GM19238 (cell line): Measurements from ENCODE around the gene MMP20.

Source experiments
- DNase-seq: peaks from one replicate; pipeline ENCODE4 v3.0.0; 2011; ENCODE audit warnings: low spot score; ENCODE audit not compliant: insufficient read length

MMP20 gene

DNA sequence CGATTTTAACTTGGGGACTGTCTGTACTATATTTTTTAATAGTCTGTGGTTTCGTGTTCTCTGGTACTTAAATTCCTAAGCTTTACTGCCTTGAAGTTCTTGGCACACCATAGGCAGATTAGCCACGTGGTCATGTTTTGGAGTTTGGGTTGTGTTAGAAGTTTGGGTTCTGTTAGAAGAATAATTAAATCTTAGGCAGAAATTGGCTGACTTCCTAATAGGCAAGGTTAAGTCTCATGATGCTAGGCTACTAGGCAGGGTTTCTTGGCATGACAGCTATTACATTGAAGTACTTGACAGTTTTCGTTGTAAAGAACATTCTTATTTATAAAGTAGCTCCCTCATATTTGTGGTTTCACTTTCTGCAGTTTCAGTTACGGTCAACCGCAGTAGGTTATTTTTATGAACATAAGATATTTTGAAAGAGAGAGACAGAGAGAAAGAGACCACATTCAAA is 64.5 kb downstream of the MMP20 start:
- no peak for DNase-seq

DNA sequence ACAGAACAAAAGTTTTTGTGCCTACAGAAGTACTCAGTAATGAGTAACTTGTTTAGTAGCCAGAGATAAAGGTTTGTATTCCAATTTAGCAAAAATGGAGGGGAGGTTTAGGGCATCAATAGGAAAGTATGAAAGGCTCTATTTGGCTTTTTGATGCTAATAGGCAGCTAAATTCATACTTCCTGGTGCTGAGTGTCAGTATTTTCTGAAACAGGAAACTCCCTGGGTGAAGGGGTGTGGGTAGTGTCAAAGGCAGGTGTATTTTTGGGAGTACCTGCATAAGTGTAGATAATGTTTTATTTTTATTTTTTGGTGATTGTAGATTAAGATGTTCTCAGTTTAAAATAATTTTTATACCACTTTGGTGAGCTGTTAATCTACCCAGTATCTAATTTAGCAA is 65.3 kb downstream of the MMP20 start:
- no peak for DNase-seq

DNA sequence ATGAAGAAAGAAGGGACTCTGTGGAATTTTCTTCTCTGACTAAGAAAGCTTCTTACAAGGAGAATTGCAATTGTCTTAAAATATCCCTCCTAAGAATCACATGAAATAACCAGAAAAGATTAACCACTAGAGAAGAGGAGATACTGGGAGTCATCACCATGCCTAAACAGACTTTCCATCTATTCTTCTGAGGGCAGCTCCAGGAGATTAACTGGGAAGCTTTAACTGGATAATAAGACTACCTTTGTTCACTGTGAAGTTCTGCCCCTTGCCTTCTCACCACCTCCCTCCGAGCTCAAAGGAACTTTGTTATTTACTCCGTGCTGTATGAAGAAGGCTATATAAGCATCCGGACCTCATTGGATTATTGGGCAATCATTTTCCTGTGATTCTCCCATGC is 70.0 kb downstream of the MMP20 start:
- no peak for DNase-seq

DNA sequence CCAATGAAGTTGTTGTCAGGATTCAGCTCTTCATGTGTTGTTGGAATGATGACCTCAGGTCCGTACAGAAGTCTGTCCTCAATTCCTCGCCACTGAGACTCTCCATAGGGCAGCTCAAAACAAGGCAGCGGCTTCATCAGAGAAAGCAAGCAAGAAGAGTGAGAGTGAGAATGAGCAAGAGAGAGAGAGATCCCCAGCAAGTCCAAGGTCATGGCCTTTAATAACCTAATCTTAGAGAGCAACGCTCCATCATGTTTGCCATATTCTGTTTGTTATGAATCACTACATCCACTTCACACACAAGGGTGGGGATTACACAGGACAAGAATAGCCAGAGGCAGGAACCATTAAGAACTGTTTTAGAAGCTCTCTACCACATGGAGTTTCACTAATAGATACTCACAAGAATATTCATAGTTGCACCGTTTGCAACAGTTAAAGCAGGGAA is 71.3 kb downstream of the MMP20 start:
- no peak for DNase-seq

DNA sequence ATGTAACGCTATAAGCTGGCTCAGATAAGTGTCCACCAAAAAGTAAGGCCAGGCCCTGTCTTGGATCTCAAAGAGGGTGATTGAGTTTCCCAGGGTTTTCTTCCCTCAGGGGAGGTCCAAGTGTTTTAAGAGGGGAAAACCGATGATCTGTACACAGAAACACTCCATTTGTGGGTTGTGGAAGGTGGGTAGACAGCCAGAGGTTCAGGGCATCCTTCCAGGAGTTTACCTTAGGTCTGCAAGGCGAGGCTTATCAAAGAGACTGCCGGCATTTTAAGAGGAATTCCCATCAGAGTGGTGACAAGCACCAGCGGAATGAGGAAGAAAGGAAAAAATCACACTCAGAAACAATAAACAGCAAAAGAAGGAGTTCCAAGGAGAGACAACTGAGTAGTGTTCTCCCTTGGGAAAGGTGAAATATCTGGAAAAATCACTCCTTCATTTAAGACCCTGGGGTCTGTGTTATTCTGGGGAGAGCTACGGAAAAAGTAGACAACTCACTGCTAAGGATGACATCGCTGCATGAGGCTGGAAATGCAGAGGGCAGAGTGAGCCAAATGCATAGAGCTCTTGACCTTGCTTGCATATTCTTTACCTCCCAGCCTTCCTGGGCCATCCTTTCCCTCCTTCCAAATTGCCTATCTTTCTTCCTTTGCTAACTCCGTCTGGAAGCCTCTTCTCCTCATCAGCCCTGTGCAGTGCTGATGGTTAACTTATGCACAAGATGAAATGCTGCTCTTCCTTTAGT is 72.5 kb downstream of the MMP20 start:
- DNase-seq, result no peak

DNA sequence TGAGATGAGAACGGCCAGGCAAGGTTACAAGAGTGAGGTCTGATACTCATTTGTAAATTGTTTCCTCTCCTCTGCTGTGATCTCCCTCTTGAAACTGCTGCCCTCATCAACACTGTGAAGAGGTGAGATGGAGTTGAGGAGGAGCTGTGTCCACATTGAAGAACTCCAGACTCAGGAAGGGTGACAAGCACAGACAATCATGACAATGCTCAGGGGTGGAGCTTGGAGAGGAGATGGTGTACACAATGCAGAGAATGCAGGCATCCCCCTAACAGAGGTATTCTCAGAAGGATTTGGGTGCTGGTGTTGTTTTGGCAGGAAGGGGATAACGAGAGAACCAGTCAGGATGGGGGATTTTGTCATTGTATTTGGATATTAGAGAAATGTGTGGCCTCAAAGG is 73.1 kb downstream of the MMP20 start:
- no peak for DNase-seq

DNA sequence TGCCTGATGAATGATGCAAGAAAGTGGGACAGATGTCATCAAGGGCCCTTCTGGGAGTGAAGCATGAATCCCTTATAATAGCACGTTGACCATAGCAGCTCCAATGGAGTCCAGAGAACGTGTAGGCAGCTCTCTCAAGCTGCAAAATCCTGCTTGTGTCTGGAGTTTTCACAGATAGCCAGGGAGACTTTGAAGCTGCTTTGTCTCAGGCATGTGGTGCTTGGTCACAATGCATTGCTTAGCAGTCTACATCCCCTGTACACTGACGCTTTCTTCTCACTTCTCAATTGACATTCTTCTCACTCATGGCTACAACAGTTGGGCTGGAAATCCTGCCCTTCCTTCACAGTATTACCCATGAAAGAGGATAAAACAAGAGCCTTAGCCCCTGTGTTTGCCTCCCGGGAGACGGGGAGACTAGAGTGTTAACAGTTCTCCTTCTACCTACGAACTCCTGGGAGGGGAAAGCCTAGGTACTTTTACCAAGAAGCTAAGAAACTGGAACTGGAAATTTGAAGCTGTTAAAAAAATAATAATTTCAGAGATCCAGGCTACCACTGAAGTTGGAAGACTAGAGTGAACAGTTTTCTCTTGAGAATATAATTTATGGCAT is 73.9 kb downstream of the MMP20 start:
- no peak for DNase-seq

DNA sequence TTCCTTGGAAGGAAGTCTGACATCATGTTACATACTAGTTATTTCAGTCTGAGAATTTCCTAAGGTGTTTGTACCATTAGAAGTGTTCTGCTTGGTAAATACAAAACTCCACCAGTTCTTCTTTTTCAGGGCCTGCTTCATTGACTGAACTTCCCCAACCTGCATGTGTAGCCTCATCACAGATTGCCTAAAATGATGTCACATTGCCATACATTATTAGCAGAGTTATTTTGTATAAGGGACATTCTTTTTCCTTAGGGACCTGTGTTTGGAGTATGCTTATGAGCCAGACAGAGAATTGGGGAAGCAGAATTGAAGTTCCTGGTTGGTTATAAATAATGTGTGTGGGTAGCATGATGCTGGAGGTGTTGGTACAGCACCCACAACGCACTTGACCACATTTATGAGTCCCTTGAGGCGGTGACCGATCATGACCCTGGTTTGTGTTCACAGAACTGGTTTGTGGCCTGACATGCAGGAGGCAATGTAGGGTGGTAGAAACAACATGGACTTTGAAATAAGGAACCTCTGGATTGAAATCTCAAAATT is 78.1 kb downstream of the MMP20 start:
- DNase-seq, result no peak

DNA sequence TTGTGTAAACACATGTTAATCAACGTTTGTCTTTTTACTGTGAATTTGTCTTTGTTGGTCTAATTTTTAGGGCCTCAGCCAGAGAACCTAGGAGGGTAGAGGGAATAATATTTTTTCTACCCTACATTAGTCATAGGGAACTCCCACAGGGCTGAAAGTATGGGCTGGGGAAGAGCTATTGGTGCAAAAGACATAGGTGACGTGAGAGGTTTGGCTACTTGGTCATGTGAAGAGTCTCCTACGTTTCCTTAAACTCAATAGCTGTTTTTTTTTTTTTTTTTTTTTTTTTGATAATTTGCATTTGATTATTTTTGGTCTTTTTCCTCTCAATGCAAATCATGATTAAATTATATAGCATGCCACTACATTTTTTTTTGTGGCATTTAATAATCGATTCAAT is 78.7 kb downstream of the MMP20 start:
- DNase-seq, result no peak

DNA sequence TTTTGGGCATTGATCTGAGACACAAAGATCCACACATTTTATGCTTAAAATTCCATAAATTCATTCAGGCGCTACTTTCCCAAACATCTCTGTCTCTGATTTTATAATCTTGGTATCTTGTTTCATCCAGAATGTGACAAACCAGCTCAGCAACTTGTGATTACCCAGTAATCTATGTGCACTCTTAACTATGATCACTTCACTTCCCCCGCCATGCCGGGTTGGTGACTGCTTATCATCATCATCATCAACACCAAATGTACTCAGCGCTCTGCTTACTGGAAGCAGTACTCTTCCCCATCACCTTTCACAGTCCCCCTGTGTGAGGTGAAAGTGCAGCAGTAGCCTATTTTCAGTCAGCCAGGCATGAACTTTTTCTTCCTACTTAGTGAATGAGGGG is 79.4 kb downstream of the MMP20 start:
- DNase-seq, result no peak

DNA sequence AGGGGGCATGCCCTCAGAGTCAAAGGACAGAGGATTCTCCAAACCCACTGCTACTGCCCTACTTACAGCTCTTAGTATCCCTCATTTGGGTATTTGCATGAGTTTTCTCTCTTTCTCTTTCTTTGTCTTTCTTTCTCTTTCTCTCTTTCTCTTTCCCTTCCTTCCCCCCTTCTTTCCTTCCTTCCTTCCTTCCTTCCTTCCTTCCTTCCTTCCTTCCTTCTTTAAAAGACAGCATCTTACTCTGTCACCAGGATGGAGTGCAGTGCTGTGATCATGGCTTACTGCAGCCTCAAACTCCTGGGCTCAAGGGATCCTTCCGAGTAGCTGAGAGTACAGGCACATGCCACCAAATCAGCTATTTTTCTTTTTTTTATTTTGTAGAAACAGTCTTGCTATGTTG is 80.5 kb downstream of the MMP20 start:
- DNase-seq, result no peak

DNA sequence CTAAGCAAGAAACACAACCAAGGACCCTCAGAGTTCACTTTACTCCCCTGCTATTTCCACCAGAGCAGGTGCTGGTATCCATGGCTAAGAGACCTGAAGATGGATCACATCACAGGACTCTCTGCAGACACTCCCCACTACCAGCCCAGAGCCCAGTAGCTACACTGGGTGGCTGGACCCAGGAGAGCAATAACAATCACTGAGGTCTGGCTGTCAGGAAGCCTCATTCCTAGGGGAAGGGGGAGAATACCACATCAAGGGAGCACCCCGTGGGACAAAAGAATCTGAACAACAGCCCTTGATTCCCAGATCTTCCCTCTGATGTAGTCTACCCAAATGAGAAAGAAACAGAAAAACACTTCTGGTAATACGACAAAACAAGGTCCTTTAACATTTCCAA is 85.6 kb downstream of the MMP20 start:
- DNase-seq, result no peak

DNA sequence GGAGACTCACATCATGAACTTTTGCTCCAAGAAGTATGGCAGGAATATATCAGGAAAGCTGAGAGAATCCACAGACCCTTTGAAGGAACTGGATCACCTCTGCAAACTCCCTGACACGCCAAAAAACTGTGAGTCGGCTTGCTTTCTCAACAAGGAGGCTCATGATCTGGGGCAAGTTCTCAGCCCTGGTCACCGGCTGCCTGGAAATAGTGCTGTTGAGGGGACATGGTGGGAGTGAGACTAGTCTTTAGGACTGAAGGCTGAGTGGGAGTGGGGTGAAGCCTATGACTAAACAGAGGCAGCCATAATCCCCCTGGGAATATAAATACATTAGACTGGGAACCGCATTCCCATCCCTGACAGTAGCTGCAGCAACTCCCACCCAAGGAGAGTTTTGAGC is 86.2 kb downstream of the MMP20 start:
- DNase-seq, result no peak

DNA sequence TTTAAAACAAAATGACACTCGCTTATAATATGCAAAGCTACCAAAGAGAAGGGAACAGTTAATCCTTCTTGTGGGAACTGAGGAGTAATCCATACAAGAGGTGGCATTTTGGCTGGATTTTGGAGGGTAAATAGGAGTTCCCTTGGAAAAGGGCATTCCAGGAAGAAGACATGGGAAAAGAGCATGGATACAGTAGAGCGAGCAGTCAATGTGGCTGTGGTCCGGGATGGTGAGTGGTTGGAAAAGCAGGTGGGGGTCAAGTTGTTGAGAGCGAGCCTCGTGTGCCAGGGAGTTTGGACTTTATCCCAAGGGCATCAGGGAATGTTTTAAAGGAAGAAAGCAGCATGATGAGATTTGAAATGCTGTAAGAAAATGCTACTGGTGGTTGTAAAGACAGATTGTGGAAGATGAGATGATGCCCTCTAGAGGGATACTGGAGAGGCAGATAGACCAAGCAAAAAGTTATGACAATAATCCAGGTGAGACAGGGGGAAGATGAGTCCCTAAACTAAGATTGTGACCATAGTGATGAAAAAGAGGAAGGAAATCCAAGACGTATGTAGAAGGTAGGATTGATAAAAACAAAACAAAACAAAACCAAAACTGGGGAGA is 90.8 kb downstream of the MMP20 start:
- DNase-seq, result no peak

DNA sequence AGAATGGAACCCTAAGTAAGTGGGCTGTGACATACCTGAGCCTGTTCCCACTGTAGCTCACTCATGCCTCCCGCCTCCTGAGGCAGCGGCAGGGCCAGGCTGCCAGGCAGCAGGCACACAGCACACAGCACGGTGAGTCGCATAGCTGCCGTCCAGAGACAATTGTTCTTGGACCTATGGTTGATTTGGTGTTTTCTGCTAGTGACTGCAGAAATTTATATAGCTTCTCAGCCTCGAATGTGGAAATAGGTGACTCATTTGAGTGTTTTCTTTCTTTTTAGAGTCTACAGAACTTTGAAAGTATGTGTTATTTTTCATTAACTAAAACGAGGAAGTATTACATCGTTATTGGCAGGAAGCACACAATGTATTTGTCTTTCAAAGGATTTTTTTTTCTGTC is 94.6 kb downstream of the MMP20 start, which contains the start of gene MMP7:
TSS of gene MMP7 (minus strand) at position 190 of the 400 bp plus-strand sequence. CDS start at position 143, 47 bp downstream.
- DNase-seq, result no peak

DNA sequence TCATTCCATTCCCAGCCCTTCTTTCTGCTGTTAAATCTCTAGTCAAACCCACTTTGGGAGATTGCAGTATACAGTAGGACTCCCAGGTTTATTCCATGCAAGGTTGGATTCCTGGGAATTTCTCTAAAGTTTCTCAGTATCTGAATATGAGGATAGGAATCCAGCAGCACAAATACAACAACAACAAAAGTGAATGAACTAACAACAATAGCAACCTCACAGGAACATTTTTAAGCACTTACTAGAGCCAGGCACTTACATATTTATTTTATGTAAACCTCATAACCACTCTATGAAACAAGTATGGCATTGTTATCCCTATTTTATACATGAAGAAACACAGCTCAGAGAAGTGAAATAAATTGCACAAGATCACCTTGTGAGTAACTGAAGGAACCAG is 96.5 kb downstream of the MMP20 start:
- DNase-seq, result no peak

DNA sequence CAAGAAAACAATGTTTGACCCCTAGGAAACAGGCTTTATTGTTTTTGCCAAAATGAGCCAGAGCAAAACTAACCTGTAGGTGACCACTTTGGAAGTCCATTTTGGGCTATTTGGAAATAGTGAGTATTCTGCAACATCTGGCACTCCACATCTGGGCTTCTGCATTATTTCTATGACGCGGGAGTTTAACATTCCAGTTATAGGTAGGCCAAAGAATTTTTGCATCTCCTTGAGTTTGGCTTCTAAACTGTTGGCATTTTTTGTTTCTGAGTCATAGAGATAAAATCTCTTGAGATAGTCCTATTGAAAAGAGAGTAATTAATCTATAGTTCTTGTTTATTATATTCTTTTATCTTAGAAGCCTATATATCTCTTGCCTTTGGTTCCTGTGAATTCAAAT is 97.4 kb downstream of the MMP20 start:
- DNase-seq, result no peak

DNA sequence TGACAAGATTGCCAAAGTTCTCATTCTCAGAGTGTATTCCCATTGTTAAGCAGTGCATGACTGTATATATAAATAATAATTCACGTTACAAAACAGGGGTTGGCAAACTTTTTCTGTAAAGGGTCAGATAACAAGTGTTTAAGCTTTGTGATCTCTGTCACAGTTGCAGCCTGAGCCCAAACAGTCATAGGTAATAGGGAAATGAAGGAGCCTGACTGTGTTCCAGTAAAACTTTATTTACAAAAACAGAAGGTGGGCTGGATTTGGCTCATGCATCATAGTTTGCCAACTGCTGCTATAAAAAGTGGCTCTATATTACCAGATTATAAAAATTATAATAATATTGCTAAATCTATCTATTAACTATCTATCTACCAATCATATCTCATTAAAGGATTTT is 98.1 kb downstream of the MMP20 start:
- no peak for DNase-seq
